ENCODE results near the gene ZNF777.
A peak's percentile ranks its signal among the peaks of the same experiment; 100 is the strongest.
"Not testable (repeated sequence)": the region's sequence is repeated elsewhere in the genome, so short reads cannot be mapped to it uniquely, and the experiment has no call there.

ZNF777 gene

GRCh38 chr7:149460493-149461277, at the start of gene ZNF777:
Gene ZNF777 (minus strand): TSS chr7:149461062. CDS start chr7:149456022, 5,040 bp downstream.
- DNase-seq: peak; percentile 69 to 79

- no peak for DNase-seq
These were observed 49.4 kb upstream of the ZNF777 start for GRCh38 chr7:149510248-149510647.

GRCh38 chr7:149509774-149510173, 48.9 kb upstream of the ZNF777 start:
- DNase-seq: no peak

GRCh38 chr7:149505551-149505950, 44.7 kb upstream of the ZNF777 start:
- no peak for DNase-seq

- no peak for DNase-seq
These were observed 40.8 kb upstream of the ZNF777 start for GRCh38 chr7:149501651-149502050.

- no peak for DNase-seq
These were observed 40.0 kb upstream of the ZNF777 start for GRCh38 chr7:149500910-149501309.

GRCh38 chr7:149500201-149500600, 39.3 kb upstream of the ZNF777 start:
- no peak for DNase-seq

GRCh38 chr7:149498811-149499210, 37.9 kb upstream of the ZNF777 start:
- DNase-seq: no peak

- DNase-seq: peak; percentile 79 to 83
These were observed 36.8 kb upstream of the ZNF777 start, which contains the start of gene ZNF746 for GRCh38 chr7:149497467-149498261. Gene ZNF746 (minus strand): TSS chr7:149497809. CDS start chr7:149497536, 273 bp downstream.

- peak; percentile 44 to 60 for DNase-seq
These were observed 36.0 kb upstream of the ZNF777 start for GRCh38 chr7:149496642-149497391.

- no peak for DNase-seq
These were observed 35.2 kb upstream of the ZNF777 start for GRCh38 chr7:149495785-149496641.

- no peak for DNase-seq
These were observed 34.0 kb upstream of the ZNF777 start for GRCh38 chr7:149494738-149495368.

- DNase-seq: not testable (repeated sequence)
These were observed 33.1 kb upstream of the ZNF777 start for GRCh38 chr7:149493975-149494374.

GRCh38 chr7:149493366-149493765, 32.5 kb upstream of the ZNF777 start:
- DNase-seq: no peak

- no peak for DNase-seq
These were observed 29.4 kb upstream of the ZNF777 start for GRCh38 chr7:149490083-149490760.

GRCh38 chr7:149489391-149490024, 28.6 kb upstream of the ZNF777 start:
- no peak for DNase-seq

- DNase-seq: no peak
These were observed 18.7 kb upstream of the ZNF777 start for GRCh38 chr7:149479568-149479967.

GRCh38 chr7:149478754-149479153, 17.9 kb upstream of the ZNF777 start:
- DNase-seq: no peak

GRCh38 chr7:149477494-149478443, 16.9 kb upstream of the ZNF777 start:
- DNase-seq: no peak
